ENCODE measurements around the gene IL21. TPM values are rescaled to one million over a fixed set of nuclear protein-coding genes. Genes with fewer than 3 reads are reported as not detected.

IL21 gene
- total RNA-seq (2012; rRNA removed), result not detected in 2 replicates

GRCh38 chr4:122621016-122621507 lies at the start of gene IL21:
IL21 (minus strand) TSS chr4:122621066; CDS start chr4:122621011, 55 bp downstream.
- H3K4me1 ChIP-seq (ENCODE audit: control insufficient read depth, insufficient read depth, low read length), result no peaks in the 10 kb centered on the region
- H3K36me3 ChIP-seq (ENCODE audit: insufficient read depth, low read length), result no peaks in the 10 kb centered on the region
- no peaks in the 10 kb centered on the region for H3K27me3 ChIP-seq (ENCODE audit: control insufficient read depth, insufficient read depth, low read length)
- H3K9ac ChIP-seq (ENCODE audit: low read depth, low read length), result no peak within 1 kb of the TSS
- H3K4me3 ChIP-seq (ENCODE audit: low read length), result no peak within 1 kb of the TSS
- no peaks in the 10 kb centered on the region for H3K9me3 ChIP-seq (replicated peaks; ENCODE audit: low read length)
- H3K4me2 ChIP-seq (ENCODE audit: low read length), result no peak within 1 kb of the TSS

- no peak overlapping the region for H3K4me3 ChIP-seq (ENCODE audit: low read length)
- H3K9me3 ChIP-seq (replicated peaks; ENCODE audit: low read length), result no peaks in the 10 kb centered on the region
- no peak overlapping the region for H3K4me2 ChIP-seq (ENCODE audit: low read length)
- H3K36me3 ChIP-seq (ENCODE audit: insufficient read depth, low read length), result no peaks in the 10 kb centered on the region
- no peak overlapping the region for H3K9ac ChIP-seq (ENCODE audit: low read depth, low read length)
- peaks cover 54% of the 10 kb centered on the region for H3K4me1 ChIP-seq (ENCODE audit: control insufficient read depth, insufficient read depth, low read length)
- no peaks in the 10 kb centered on the region for H3K27me3 ChIP-seq (ENCODE audit: control insufficient read depth, insufficient read depth, low read length)
These were observed 49.3 kb upstream of the IL21 start for GRCh38 chr4:122669911-122670738.

GRCh38 chr4:122668241-122668640 lies 47.4 kb upstream of the IL21 start:
- no peaks in the 10 kb centered on the region for H3K36me3 ChIP-seq (ENCODE audit: insufficient read depth, low read length)
- H3K4me1 ChIP-seq (ENCODE audit: control insufficient read depth, insufficient read depth, low read length), result peaks cover 60% of the 10 kb centered on the region
- peak overlapping the region; percentile 37 for H3K4me2 ChIP-seq (ENCODE audit: low read length)

GRCh38 chr4:122666527-122667245 lies 45.8 kb upstream of the IL21 start:
- Histone ChIP-seq H3K9ac (ENCODE audit: low read depth, low read length) (peak overlapping the region; percentile 62), H3K4me3 (ENCODE audit: low read length) (no peak overlapping the region), H3K4me2 (ENCODE audit: low read length) (peak overlapping the region; percentile 41), H3K9me3 (replicated peaks; ENCODE audit: low read length) (no peaks in the 10 kb centered on the region), H3K27me3 (ENCODE audit: control insufficient read depth, insufficient read depth, low read length) (no peaks in the 10 kb centered on the region), H3K36me3 (ENCODE audit: insufficient read depth, low read length) (no peaks in the 10 kb centered on the region), H3K4me1 (ENCODE audit: control insufficient read depth, insufficient read depth, low read length) (peaks cover 59% of the 10 kb centered on the region)

More at GRCh38 chr4:122668241-122668640, 47.4 kb upstream of the IL21 start:
- no peaks in the 10 kb centered on the region for H3K9me3 ChIP-seq (replicated peaks; ENCODE audit: low read length)
- peak overlapping the region; percentile 55 for H3K9ac ChIP-seq (ENCODE audit: low read depth, low read length)
- no peaks in the 10 kb centered on the region for H3K27me3 ChIP-seq (ENCODE audit: control insufficient read depth, insufficient read depth, low read length)
- no peak overlapping the region for H3K4me3 ChIP-seq (ENCODE audit: low read length)

GRCh38 chr4:122665161-122665929 lies 44.5 kb upstream of the IL21 start:
- Histone ChIP-seq H3K27me3 (ENCODE audit: control insufficient read depth, insufficient read depth, low read length) (no peaks in the 10 kb centered on the region), H3K4me2 (ENCODE audit: low read length) (no peak overlapping the region), H3K9me3 (replicated peaks; ENCODE audit: low read length) (no peaks in the 10 kb centered on the region), H3K4me3 (ENCODE audit: low read length) (no peak overlapping the region), H3K36me3 (ENCODE audit: insufficient read depth, low read length) (no peaks in the 10 kb centered on the region), H3K9ac (ENCODE audit: low read depth, low read length) (peak overlapping the region; percentile 62), H3K4me1 (ENCODE audit: control insufficient read depth, insufficient read depth, low read length) (peaks cover 69% of the 10 kb centered on the region)

- H3K4me1 ChIP-seq (ENCODE audit: control insufficient read depth, insufficient read depth, low read length), result peaks cover 63% of the 10 kb centered on the region
- peak overlapping the region; percentile 13 for H3K4me3 ChIP-seq (ENCODE audit: low read length)
- H3K36me3 ChIP-seq (ENCODE audit: insufficient read depth, low read length), result no peaks in the 10 kb centered on the region
- peak overlapping the region; percentile 61 for H3K9ac ChIP-seq (ENCODE audit: low read depth, low read length)
- no peaks in the 10 kb centered on the region for H3K9me3 ChIP-seq (replicated peaks; ENCODE audit: low read length)
- H3K27me3 ChIP-seq (ENCODE audit: control insufficient read depth, insufficient read depth, low read length), result no peaks in the 10 kb centered on the region
- H3K4me2 ChIP-seq (ENCODE audit: low read length), result peak overlapping the region; percentile 53
These were observed 43.1 kb upstream of the IL21 start for GRCh38 chr4:122663814-122664610.

- peaks cover 56% of the 10 kb centered on the region for H3K4me1 ChIP-seq (ENCODE audit: control insufficient read depth, insufficient read depth, low read length)
- no peak overlapping the region for H3K9ac ChIP-seq (ENCODE audit: low read depth, low read length)
- H3K9me3 ChIP-seq (replicated peaks; ENCODE audit: low read length), result no peaks in the 10 kb centered on the region
- no peak overlapping the region for H3K4me3 ChIP-seq (ENCODE audit: low read length)
- no peaks in the 10 kb centered on the region for H3K27me3 ChIP-seq (ENCODE audit: control insufficient read depth, insufficient read depth, low read length)
- no peaks in the 10 kb centered on the region for H3K36me3 ChIP-seq (ENCODE audit: insufficient read depth, low read length)
- H3K4me2 ChIP-seq (ENCODE audit: low read length), result no peak overlapping the region
These were observed 42.4 kb upstream of the IL21 start for GRCh38 chr4:122663291-122663690.

GRCh38 chr4:122662701-122663100 lies 41.8 kb upstream of the IL21 start:
- Histone ChIP-seq H3K4me2 (ENCODE audit: low read length) (no peak overlapping the region), H3K4me1 (ENCODE audit: control insufficient read depth, insufficient read depth, low read length) (peaks cover 50% of the 10 kb centered on the region)

GRCh38 chr4:122661176-122662160 lies 40.6 kb upstream of the IL21 start:
- Histone ChIP-seq H3K4me3 (ENCODE audit: low read length) (no peak overlapping the region), H3K4me1 (ENCODE audit: control insufficient read depth, insufficient read depth, low read length) (peaks cover 41% of the 10 kb centered on the region), H3K9ac (ENCODE audit: low read depth, low read length) (no peak overlapping the region), H3K27me3 (ENCODE audit: control insufficient read depth, insufficient read depth, low read length) (no peaks in the 10 kb centered on the region), H3K4me2 (ENCODE audit: low read length) (peak overlapping the region; percentile 4), H3K36me3 (ENCODE audit: insufficient read depth, low read length) (no peaks in the 10 kb centered on the region), H3K9me3 (replicated peaks; ENCODE audit: low read length) (no peaks in the 10 kb centered on the region)

More at GRCh38 chr4:122662701-122663100, 41.8 kb upstream of the IL21 start:
- no peaks in the 10 kb centered on the region for H3K36me3 ChIP-seq (ENCODE audit: insufficient read depth, low read length)
- no peaks in the 10 kb centered on the region for H3K27me3 ChIP-seq (ENCODE audit: control insufficient read depth, insufficient read depth, low read length)
- H3K4me3 ChIP-seq (ENCODE audit: low read length), result no peak overlapping the region
- no peak overlapping the region for H3K9ac ChIP-seq (ENCODE audit: low read depth, low read length)
- no peaks in the 10 kb centered on the region for H3K9me3 ChIP-seq (replicated peaks; ENCODE audit: low read length)

- no peak overlapping the region for H3K4me3 ChIP-seq (ENCODE audit: low read length)
- H3K4me1 ChIP-seq (ENCODE audit: control insufficient read depth, insufficient read depth, low read length), result peaks cover 16% of the 10 kb centered on the region
- no peak overlapping the region for H3K9ac ChIP-seq (ENCODE audit: low read depth, low read length)
- H3K27me3 ChIP-seq (ENCODE audit: control insufficient read depth, insufficient read depth, low read length), result no peaks in the 10 kb centered on the region
- H3K9me3 ChIP-seq (replicated peaks; ENCODE audit: low read length), result no peaks in the 10 kb centered on the region
- H3K4me2 ChIP-seq (ENCODE audit: low read length), result no peak overlapping the region
- no peaks in the 10 kb centered on the region for H3K36me3 ChIP-seq (ENCODE audit: insufficient read depth, low read length)
These were observed 38.0 kb upstream of the IL21 start for GRCh38 chr4:122658818-122659295.
